ENCODE results near the gene UBE3D.

DNA sequence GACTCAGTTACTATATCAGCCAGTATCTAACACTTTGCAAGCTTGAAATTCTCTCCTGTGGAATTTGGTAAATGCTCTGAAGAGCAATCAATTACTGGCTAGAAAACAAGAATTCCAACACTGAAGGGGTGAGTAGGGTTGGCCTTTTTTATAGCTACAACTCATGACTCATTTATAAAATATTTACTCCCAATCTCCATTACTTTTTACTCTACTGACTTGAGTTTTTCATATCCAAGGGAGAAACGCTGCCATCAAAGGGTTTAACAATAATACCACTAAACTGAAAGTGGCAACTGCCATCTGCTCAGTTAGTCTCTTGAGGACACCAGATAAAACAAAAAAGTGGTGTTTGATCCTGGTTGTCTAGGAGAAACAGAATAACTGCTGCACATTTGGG is 203.1 kb downstream of the UBE3D start:
- TF ChIP-seq, protein P1, sequence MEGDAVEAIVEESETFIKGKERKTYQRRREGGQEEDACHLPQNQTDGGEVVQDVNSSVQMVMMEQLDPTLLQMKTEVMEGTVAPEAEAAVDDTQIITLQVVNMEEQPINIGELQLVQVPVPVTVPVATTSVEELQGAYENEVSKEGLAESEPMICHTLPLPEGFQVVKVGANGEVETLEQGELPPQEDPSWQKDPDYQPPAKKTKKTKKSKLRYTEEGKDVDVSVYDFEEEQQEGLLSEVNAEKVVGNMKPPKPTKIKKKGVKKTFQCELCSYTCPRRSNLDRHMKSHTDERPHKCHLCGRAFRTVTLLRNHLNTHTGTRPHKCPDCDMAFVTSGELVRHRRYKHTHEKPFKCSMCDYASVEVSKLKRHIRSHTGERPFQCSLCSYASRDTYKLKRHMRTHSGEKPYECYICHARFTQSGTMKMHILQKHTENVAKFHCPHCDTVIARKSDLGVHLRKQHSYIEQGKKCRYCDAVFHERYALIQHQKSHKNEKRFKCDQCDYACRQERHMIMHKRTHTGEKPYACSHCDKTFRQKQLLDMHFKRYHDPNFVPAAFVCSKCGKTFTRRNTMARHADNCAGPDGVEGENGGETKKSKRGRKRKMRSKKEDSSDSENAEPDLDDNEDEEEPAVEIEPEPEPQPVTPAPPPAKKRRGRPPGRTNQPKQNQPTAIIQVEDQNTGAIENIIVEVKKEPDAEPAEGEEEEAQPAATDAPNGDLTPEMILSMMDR (IDR thresholded peaks at IDR 0.05) = no peak
- TF ChIP-seq POLR2A (IDR thresholded peaks at IDR 0.05) = no peak

All from testis (tissue), 2 donors.